H1 (cell line): ENCODE results near the gene MELTF. TPM values are rescaled to one million over a fixed set of nuclear protein-coding genes. Genes with fewer than 3 reads are reported as not detected.

Experiments used
- CTCF ChIA-PET: fragments of 300-600 bp; sonication (Branson Sonifier 250); formaldehyde crosslinking; loops from one replicate; lab custom pipeline; 2021; ENCODE audit not compliant: partially characterized antibody; lab: Charles Lee
- POLR2A ChIA-PET: fragments of 300-600 bp; sonication (Branson Sonifier 250); formaldehyde crosslinking; loops from one replicate; lab custom pipeline; 2021; ENCODE audit warnings: inconsistent platforms; ENCODE audit not compliant: partially characterized antibody; lab: Charles Lee
- DNase-seq, 2 experiments: peaks; one replicate each; pipeline versions ENCODE4 v3.0.0 to v3.0.0-alpha.2; 2010 to 2022; ENCODE audit warnings: low spot score in 2 of 2, low read depth in 1 of 2, mixed read lengths in 1 of 2
- FAIRE-seq: peaks from 2 replicates; lab custom pipeline; 2011; peaks lifted over from hg19 to GRCh38; lab: Jason Lieb, UNC
- H2AFZ ChIP-seq: 2 replicates; pipeline ENCODE4 v1.8.1; 2012; ENCODE audit warnings: low read length, inconsistent platforms
- H2AK5ac ChIP-seq: 2 replicates; pipeline ENCODE4 v1.6.1; 2013; ENCODE audit warnings: low read depth, low read length
- H2BK120ac ChIP-seq: replicated peaks from 2 replicates; pipeline ENCODE3; 2013; ENCODE audit warnings: low read depth, low read length, inconsistent platforms
- H2BK12ac ChIP-seq: 2 replicates; pipeline ENCODE4 v1.6.1; 2013; ENCODE audit warnings: low read depth, low read length
- H2BK15ac ChIP-seq: 2 replicates; pipeline ENCODE4 v1.6.1; 2013; ENCODE audit warnings: low read length
- H2BK20ac ChIP-seq: 2 replicates; pipeline ENCODE4 v1.6.1; 2013; ENCODE audit warnings: low read length
- H2BK5ac ChIP-seq: 2 replicates; pipeline ENCODE4 v1.6.1; 2013; ENCODE audit warnings: low read depth, low read length
- H3K14ac ChIP-seq: 2 replicates; pipeline ENCODE4 v1.6.1; 2013; ENCODE audit warnings: inconsistent platforms; ENCODE audit not compliant: insufficient read length
- H3K18ac ChIP-seq: 2 replicates; pipeline ENCODE4 v1.6.1; 2013; ENCODE audit warnings: low read length; ENCODE audit errors: extremely low read depth
- H3K23ac ChIP-seq: 2 replicates; pipeline ENCODE4 v1.6.1; 2013; ENCODE audit warnings: inconsistent platforms; ENCODE audit not compliant: insufficient read length
- H3K23me2 ChIP-seq: 2 replicates; pipeline ENCODE4 v1.6.1; 2013; ENCODE audit warnings: low read depth, low read length
- H3K27ac ChIP-seq: 2 replicates; pipeline ENCODE4 v1.6.1; 2011; ENCODE audit warnings: low read depth, low read length, inconsistent platforms
- H3K27me3 ChIP-seq, 4 experiments: replicated peaks in 1 of 4; 1 replicate in 1 of 4; 2 replicates in 3 of 4; pipeline versions ENCODE4 v1.6.1 to v1.8.1; 2011 to 2013; ENCODE audit warnings: low read length in 3 of 4, mild to moderate bottlenecking in 3 of 4, inconsistent platforms in 2 of 4, mixed read lengths in 2 of 4, moderate library complexity in 1 of 4; ENCODE audit not compliant: control insufficient read depth in 3 of 4, insufficient read depth in 3 of 4; ENCODE audit errors: extremely low read depth in 1 of 4
- H3K36me3 ChIP-seq, 4 experiments: 2 replicates each; pipeline versions ENCODE4 v1.6.1 to v1.8.1; 2011 to 2013; ENCODE audit warnings: mild to moderate bottlenecking in 4 of 4, low read length in 3 of 4, moderate library complexity in 2 of 4, control low read depth in 1 of 4, inconsistent platforms in 1 of 4; ENCODE audit not compliant: insufficient read depth in 4 of 4, control insufficient read depth in 2 of 4
- H3K4ac ChIP-seq: replicated peaks from 2 replicates; pipeline ENCODE3; 2013; ENCODE audit warnings: low read length, low read depth, mixed read lengths, inconsistent platforms; ENCODE audit not compliant: insufficient read length
- H3K4me1 ChIP-seq, 4 experiments: replicated peaks in 1 of 4; 1 replicate in 1 of 4; 2 replicates in 3 of 4; pipeline versions ENCODE4 v1.6.1 to v1.8.1; 2011 to 2013; ENCODE audit warnings: low read length in 3 of 4, inconsistent platforms in 2 of 4, mixed read lengths in 1 of 4; ENCODE audit not compliant: insufficient read depth in 4 of 4, control insufficient read depth in 3 of 4
- H3K4me2 ChIP-seq, 2 experiments: 2 replicates each; pipeline versions ENCODE4 v1.6.1 to v1.8.1; 2011 to 2013; ENCODE audit warnings: low read depth in 2 of 2, low read length in 2 of 2, control low read depth in 1 of 2, inconsistent platforms in 1 of 2, mild to moderate bottlenecking in 1 of 2; ENCODE audit not compliant: insufficient read depth in 1 of 2
- H3K4me3 ChIP-seq, 4 experiments: fragments of 200-600, 300-600 bp in 1 of 4; sonication (generic), shearing (Covaris generic), sonication (Bioruptor Twin) in 1 of 4; 2 replicates each; pipeline versions ENCODE4 v1.5.1 to v1.8.1; 2011 to 2016; ENCODE audit warnings: low read length in 4 of 4, low read depth in 3 of 4, control low read depth in 2 of 4, inconsistent platforms in 2 of 4, mild to moderate bottlenecking in 2 of 4, mixed read lengths in 1 of 4, moderate library complexity in 1 of 4; ENCODE audit not compliant: insufficient read depth in 2 of 4; ENCODE audit errors: extremely low read depth in 1 of 4
- H3K56ac ChIP-seq: replicated peaks from 2 replicates; pipeline ENCODE3; 2013; ENCODE audit warnings: low read depth, mild to moderate bottlenecking, mixed read lengths, low read length, inconsistent platforms; ENCODE audit not compliant: insufficient read length
- H3K79me1 ChIP-seq: 2 replicates; pipeline ENCODE4 v1.6.1; 2013; ENCODE audit warnings: low read depth, low read length, control low read depth
- H3K79me2 ChIP-seq, 2 experiments: 2 replicates each; pipeline versions ENCODE4 v1.6.1 to v1.8.1; 2012 to 2013; ENCODE audit warnings: low read length in 2 of 2, mild to moderate bottlenecking in 2 of 2, inconsistent platforms in 1 of 2; ENCODE audit not compliant: insufficient read depth in 2 of 2, control insufficient read depth in 1 of 2
- H3K9ac ChIP-seq, 4 experiments: replicated peaks in 1 of 4; 1 replicate in 1 of 4; 2 replicates in 3 of 4; pipeline versions ENCODE4 v1.6.1 to v1.8.1; 2011 to 2013; ENCODE audit warnings: low read depth in 3 of 4, low read length in 3 of 4, control low read depth in 2 of 4, mild to moderate bottlenecking in 2 of 4, moderate library complexity in 2 of 4, inconsistent platforms in 1 of 4; ENCODE audit errors: extremely low read depth in 1 of 4
- H3K9me3 ChIP-seq, 2 experiments: 2 replicates each; pipeline versions ENCODE4 v1.6.1 to v1.8.1; 2012 to 2013; ENCODE audit warnings: mild to moderate bottlenecking in 2 of 2, moderate library complexity in 2 of 2, control low read depth in 1 of 2, inconsistent platforms in 1 of 2, low read depth in 1 of 2, low read length in 1 of 2, mixed read lengths in 1 of 2; ENCODE audit not compliant: insufficient read depth in 2 of 2
- H4K20me1 ChIP-seq, 2 experiments: replicated peaks in 1 of 2; 2 replicates each; pipeline versions ENCODE3 to v1.8.1; 2011 to 2013; ENCODE audit warnings: inconsistent platforms in 2 of 2, low read length in 2 of 2, mild to moderate bottlenecking in 1 of 2; ENCODE audit not compliant: insufficient read depth in 2 of 2, control insufficient read depth in 1 of 2
- H4K5ac ChIP-seq: 2 replicates; pipeline ENCODE4 v1.6.1; 2013; ENCODE audit warnings: low read length, low read depth, mixed read lengths, inconsistent platforms; ENCODE audit not compliant: insufficient read length
- H4K8ac ChIP-seq: 2 replicates; pipeline ENCODE4 v1.8.0; 2013; ENCODE audit warnings: mild to moderate bottlenecking, moderate library complexity, low read length, inconsistent platforms; ENCODE audit not compliant: insufficient read depth; ENCODE audit errors: extremely low read depth
- H4K91ac ChIP-seq: replicated peaks from 2 replicates; pipeline ENCODE3; 2013; ENCODE audit warnings: low read length, mixed read lengths, inconsistent platforms; ENCODE audit not compliant: insufficient read length
- CTCF ChIP-seq, 3 experiments: IDR thresholded peaks; 1 replicate in 2 of 3; 2 replicates in 1 of 3; pipeline versions ENCODE4 v1.5.1 to v1.6.1; 2011; ENCODE audit warnings: low read length in 3 of 3, mild to moderate bottlenecking in 3 of 3, inconsistent platforms in 2 of 3, low read depth in 1 of 3, moderate library complexity in 1 of 3; ENCODE audit not compliant: insufficient read depth in 1 of 3; ENCODE audit errors: control extremely low read depth in 1 of 3
- MAFK ChIP-seq: IDR thresholded peaks from 2 replicates; pipeline ENCODE4 v1.6.1; 2012; ENCODE audit warnings: low read depth, mild to moderate bottlenecking, improper control_type of control experiment, low read length
- PHF8 ChIP-seq: fragments of 200-600 bp; sonication (generic); conservative IDR thresholded peaks from 2 replicates; pipeline ENCODE4 v1.7.1; 2012; ENCODE audit warnings: low read depth, mild to moderate bottlenecking, inconsistent platforms, low read length, moderate library complexity
- RBBP5 ChIP-seq: IDR thresholded peaks from 2 replicates; pipeline ENCODE4 v1.7.1; 2012; ENCODE audit warnings: low read depth, mild to moderate bottlenecking, inconsistent platforms, low read length, moderate library complexity, borderline replicate concordance
- RNF2 ChIP-seq: fragments of 200-900, 300-1000 bp; sonication (generic); IDR thresholded peaks from 2 replicates; pipeline ENCODE4 v1.7.1; 2016; ENCODE audit warnings: borderline replicate concordance, low read depth, mild to moderate bottlenecking, antibody characterized with exemption, low read length; ENCODE audit not compliant: poor library complexity, severe bottlenecking; ENCODE audit errors: missing control alignments
- WGBS, 2 experiments: shearing (Covaris generic) in 1 of 2; methylation state at CpG; one replicate each; pipeline versions ENCODE4 v1.1.6 to v1.1.7; 2013 to 2015; ENCODE audit warnings: low lambda C conversion rate in 2 of 2, mixed read lengths in 2 of 2, inconsistent platforms in 1 of 2, low coverage in 1 of 2, missing lambda C conversion rate in 1 of 2; ENCODE audit not compliant: insufficient replicate concordance in 2 of 2, insufficient coverage in 1 of 2, insufficient read length in 1 of 2; ENCODE audit errors: extremely low coverage in 1 of 2, missing lambda C conversion rate in 1 of 2; 5-methylcytosine and 5-hydroxymethylcytosine counted together
- long read RNA-seq, 2 experiments: library from RNA in 1 of 2; library from capped mRNA in 1 of 2; stranded (forward); transcript quantifications; one replicate each; pipeline ENCODE4 v2.0.0, GENCODE V29; 2021; ENCODE audit warnings: inconsistent platforms in 1 of 2
- polyA minus RNA-seq, 3 experiments: library from RNA; depleted of rRNA, polyadenylated mRNA; stranded (reverse); fragments of >200 nt; gene quantifications; 1 replicate in 2 of 3; 2 replicates in 1 of 3; pipeline ENCODE4 v1.2.3, GENCODE V29; 2011
- polyA plus RNA-seq, 7 experiments: library from polyadenylated mRNA; depleted of rRNA in 3 of 7; stranded (reverse) in 5 of 7; unstranded in 2 of 7; fragments of >200 nt in 5 of 7; fragments of 200-250 nt in 2 of 7; gene quantifications; 1 replicate in 5 of 7; 2 replicates in 1 of 7; 4 replicates in 1 of 7; pipeline versions ENCODE4 v1.2.1 to v1.2.3, GENCODE V29; 2011 to 2013; ENCODE audit warnings: missing spikeins in 2 of 7, mixed read lengths in 2 of 7
- total RNA-seq: library from RNA; stranded (reverse); fragmentation: NEBNext Ultra II Directional; extraction: Animal tissue kit (Norgen Biotek cat#: 25700); gene quantifications from 2 replicates; pipeline ENCODE4 v1.2.1, GENCODE V29; 2021

Gene MELTF
- total RNA-seq (3.5 and 3.7 TPM in 2 replicates), polyA plus RNA-seq (2011; rRNA removed) (1.7 and 2.7 TPM in 2 replicates), polyA minus RNA-seq (2011; rRNA and poly(A)+ RNA removed) (1.9 and 2.0 TPM in 2 replicates)
- polyA plus RNA-seq (2011; cell fraction: cytosol; rRNA removed): 2.2 TPM
- 9.6 TPM for polyA plus RNA-seq (2011; cell fraction: nucleus; rRNA removed)
- 2.1 to 3.7 TPM (median 3.4 TPM) in 4 replicates for polyA plus RNA-seq (2012, experiment 1 of 2)
- 1.1 TPM for polyA plus RNA-seq (2012, experiment 2 of 2)
- 2.9 TPM for polyA plus RNA-seq (2013, experiment 1 of 2)
- 2.9 TPM for polyA plus RNA-seq (2013, experiment 2 of 2)
- polyA minus RNA-seq (2011; cell fraction: cytosol; rRNA and poly(A)+ RNA removed): 1.5 TPM
- polyA minus RNA-seq (2011; cell fraction: nucleus; rRNA and poly(A)+ RNA removed): 7.0 TPM
- long read RNA-seq, experiment 1, partial matches to known transcripts: 1 of 4 reads
- long read RNA-seq, experiment 1, other reads (novel, unspliced or antisense): 3 of 4 reads
- long read RNA-seq, experiment 2, partial matches to known transcripts: 1 of 1 reads
- long read RNA-seq, experiment 2, other reads (novel, unspliced or antisense): 0 of 1 reads

- Histone ChIP-seq H3K79me2 (no peaks in the 10 kb centered on the region), H3K4me1 (peaks cover 0 to 4% (median 4%) of the 10 kb centered on the region in 4 experiments; a peak in 4 of 7 replicates), H3K4me2 (peak within 1 kb of the TSS; percentile 52 to 80), H4K8ac (peak within 1 kb of the TSS; percentile 71), H3K36me3 (no peaks in the 10 kb centered on the region), H3K27me3 (peaks cover 9 to 21% (median 19%) of the 10 kb centered on the region in 4 experiments), H3K9me3 (no peaks in the 10 kb centered on the region), H3K4me3 (peak within 1 kb of the TSS; percentile 46 to 74 (median 52)), H3K79me1 (no peaks in the 10 kb centered on the region), H3K23me2 (peaks cover 9% of the 10 kb centered on the region; the same call in 1 of the 2 replicates), H2BK5ac (no peak within 1 kb of the TSS), H3K18ac (peak within 1 kb of the TSS; percentile 32), H2BK20ac (no peak within 1 kb of the TSS), H3K14ac (no peak within 1 kb of the TSS), H2BK15ac (peak within 1 kb of the TSS; percentile 46; the same call in 1 of the 2 replicates), H2AK5ac (no peak within 1 kb of the TSS), H3K9ac (peak within 1 kb of the TSS in 1 of 4 experiments; percentile 62; a peak in 1 of 7 replicates), H2BK120ac (no peak within 1 kb of the TSS), H4K20me1 (peaks cover 0 to 4% of the 10 kb centered on the region in 2 experiments), H2AFZ (peak within 1 kb of the TSS; percentile 92; the same call in 1 of the 2 replicates), H2BK12ac (peak within 1 kb of the TSS; percentile 80; the same call in 1 of the 2 replicates), H3K4ac (no peak within 1 kb of the TSS), H4K91ac (no peak within 1 kb of the TSS), H3K56ac (no peak within 1 kb of the TSS), H3K27ac (no peak within 1 kb of the TSS), H4K5ac (no peak within 1 kb of the TSS), H3K23ac (no peak within 1 kb of the TSS)
- 13% methylated on average over 6 of the region's 60 CpGs; no CpG with 5 or more reads in 1 of the 2 experiments for WGBS, 2 experiments
- ChIA-PET POLR2A (interaction anchor here (1.9 kb wide), 1 partner anchor 27 kb away, joined by 6 read pairs; no protein-coding TSS in a partner anchor), CTCF (interaction anchor here (0.6 to 16.7 kb wide), 23 partner anchors 8 to 887 kb away, joined by 3 to 245 read pairs (median 3); partner anchors contain the start of genes NCBP2 and SENP5)
- peak in 1 of 2 experiments; percentile 92 for DNase-seq
- FAIRE-seq: no peak
- TF ChIP-seq PHF8 (peak; percentile 54; the same call in 1 of the 2 replicates), CTCF (IDR thresholded peaks at IDR 0.05; ENCODE audit: control extremely low read depth in 1 of 3, insufficient read depth in 1 of 3, low read depth in 1 of 3, low read length in 3 of 3) (peak in 2 of 3 experiments; percentile 74 to 80; a peak in 3 of 4 replicates), RNF2 (no peak), RBBP5 (peak; percentile 65; the same call in 1 of the 2 replicates), MAFK (no peak)
These were observed at the start of gene MELTF for GRCh38 chr3:197029511-197030167. TSS of gene MELTF (minus strand) at chr3:197029817. CDS start at chr3:197029702, 115 bp downstream.
